Measurements from ENCODE around the gene OR2AJ1.

Gene OR2AJ1

DNA sequence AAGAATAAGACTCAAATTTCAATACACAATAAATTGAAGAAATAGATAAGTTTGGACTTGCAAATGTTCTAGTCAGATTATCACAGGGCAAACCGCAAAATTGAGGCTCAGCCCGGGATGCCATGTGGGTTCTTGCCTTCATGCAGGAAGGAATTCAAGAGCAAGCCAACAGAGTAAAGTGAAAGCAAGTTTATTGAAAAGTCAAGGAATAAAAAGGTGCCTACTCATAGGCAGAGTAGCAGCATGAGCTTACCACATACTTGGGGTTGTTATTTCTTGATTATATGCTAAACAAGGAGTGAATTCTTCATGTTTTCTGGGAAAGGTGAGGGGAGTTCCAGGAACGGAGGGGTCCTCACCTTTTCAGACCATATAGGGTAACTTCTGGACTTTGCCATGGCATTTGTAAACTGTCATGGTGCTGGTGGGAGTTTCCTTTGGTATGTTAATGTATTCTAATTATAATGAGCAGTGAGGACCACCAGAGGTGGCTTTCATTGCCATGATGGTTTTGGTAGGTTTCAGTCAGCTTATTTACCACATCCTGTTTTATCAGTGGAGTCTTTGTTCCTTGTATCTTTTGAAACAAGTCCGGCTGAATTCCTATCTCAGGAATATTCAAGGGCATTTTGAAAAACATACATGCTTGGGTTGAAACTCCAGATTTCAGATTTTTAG is 38.4 kb downstream of the OR2AJ1 start:
- DNase-seq, result no peak

GRCh38 chr1:247964933-247965332 is 40.2 kb downstream of the OR2AJ1 start, which contains the start of gene OR2AK2:
OR2AK2 (plus strand) TSS chr1:247965233; CDS start chr1:247965377, 144 bp downstream.
- no peak for DNase-seq

GRCh38 chr1:247966532-247967204 is 42.0 kb downstream of the OR2AJ1 start:
- no peak for DNase-seq

Data from CD4-positive, alpha-beta T cell treated with Interleukin-17A for 4 hours (primary cell).